ENCODE data around the gene FURIN. TPM values are rescaled to one million over a fixed set of nuclear protein-coding genes. Genes with fewer than 3 reads are reported as not detected.

FURIN gene
- total and polyA plus RNA-seq, 9 of the 15 experiments (the other 6 are each of a cell fraction or from before 2014, with no cell fraction given): 0.92 to 99.9 (median 34.8) TPM

GRCh38 chr15:90819850-90820249, 48.5 kb upstream of the FURIN start:
- no peaks in the 10 kb centered on the region for H3K27me3 ChIP-seq (ENCODE audit: control insufficient read depth in 2 of 2, insufficient read depth in 2 of 2, low read length in 2 of 2)
- 47% methylated on average over 12 of the region's 12 CpGs for WGBS (ENCODE audit: insufficient coverage, low coverage, missing lambda C conversion rate)
- no peaks in the 10 kb centered on the region for H3K9me1 ChIP-seq (ENCODE audit: control insufficient read depth, insufficient read depth, low read length)
- no peak overlapping the region for H3K27ac ChIP-seq (ENCODE audit: extremely low read depth, low read depth, low read length)
- peaks cover 6% of the 10 kb centered on the region; the same call in 2 of the 3 replicates for H3K36me3 ChIP-seq (ENCODE audit: control insufficient read depth, insufficient read depth, low read length)
- ATAC-seq (peak; percentile 16; the same call in 2 of the 3 replicates), FAIRE-seq (peak; percentile 15), DNase-seq (ENCODE audit: extremely low read depth in 1 of 4, low spot score in 3 of 4) (peak in 2 of 4 experiments; percentile 26 to 27)
- no TSS peak for BruUV-seq (replicated peaks)
- H2AFZ ChIP-seq (ENCODE audit: low read depth, low read length): no peak overlapping the region
- CTCF ChIA-PET (ENCODE audit: low intra/inter-chr PET ratio): no interaction called here
- H3K4me2 ChIP-seq (ENCODE audit: insufficient read depth, low read length): no peak overlapping the region
- H3K4me3 ChIP-seq: no peak overlapping the region
- no peaks in the 10 kb centered on the region for H4K20me1 ChIP-seq (replicated peaks; ENCODE audit: control insufficient read depth, insufficient read depth, low read length)
- H3K79me2 ChIP-seq (ENCODE audit: control insufficient read depth, insufficient read depth, low read length): no peaks in the 10 kb centered on the region
- POLR2A ChIA-PET: interaction anchor here (0.7 kb wide), 1 partner anchor 20 kb away, joined by 4 read pairs; no protein-coding TSS in a partner anchor
- peaks cover 15 to 36% of the 10 kb centered on the region in 2 experiments for H3K4me1 ChIP-seq (replicated peaks in 1 of 2; ENCODE audit: control insufficient read depth in 2 of 2, insufficient read depth in 2 of 2, low read length in 2 of 2)
- no peaks in the 10 kb centered on the region for H3K9me3 ChIP-seq (replicated peaks; ENCODE audit: control insufficient read depth, insufficient read depth, low read depth, low read length)
- in situ Hi-C loops (cut with MboI) (no loop called here), intact Hi-C loops (cut with micrococcal nuclease) (loop anchor here (5.0 kb wide), 2 partner anchors 52 to 67 kb away; no protein-coding TSS in a partner anchor)
- peak overlapping the region in 1 of 2 experiments; percentile 75; a peak in 2 of 4 replicates for H3K9ac ChIP-seq (ENCODE audit: insufficient read depth in 1 of 2, low read depth in 2 of 2, low read length in 2 of 2)
- TF ChIP-seq NFATC3 (IDR thresholded peaks at IDR 0.05) (no peak), GTF3C2 (IDR thresholded peaks at IDR 0.05; ENCODE audit: borderline replicate concordance, extremely low read depth, insufficient read length) (no peak), ZNF3 (CRISPR knock-in tag; IDR thresholded peaks at IDR 0.05) (no peak), NRF1 (conservative IDR thresholded peaks at IDR 0.05 in 1 of 2, IDR thresholded peaks at IDR 0.05 in 1 of 2) (no peak), HDAC8 (tag; IDR thresholded peaks at IDR 0.05) (no peak), ZNF764 (CRISPR knock-in tag; IDR thresholded peaks at IDR 0.05; ENCODE audit: low read depth) (no peak), ZBTB33 (CRISPR knock-in tag; IDR thresholded peaks at IDR 0.05) (no peak), STAT5A (IDR thresholded peaks at IDR 0.05; ENCODE audit: borderline replicate concordance, low read length) (no peak), ZSCAN32 (CRISPR knock-in tag; IDR thresholded peaks at IDR 0.05) (no peak), USF1 (CRISPR knock-in tag; IDR thresholded peaks at IDR 0.05) (no peak), ZHX1 (conservative IDR thresholded peaks at IDR 0.05; ENCODE audit: low read length) (no peak), CEBPB (tag; IDR thresholded peaks at IDR 0.05) (no peak), HES1 (IDR thresholded peaks at IDR 0.05; ENCODE audit: low read depth) (no peak)

Measured in K562 (cell line).